ENCODE results near the gene ACKR3.

DNA sequence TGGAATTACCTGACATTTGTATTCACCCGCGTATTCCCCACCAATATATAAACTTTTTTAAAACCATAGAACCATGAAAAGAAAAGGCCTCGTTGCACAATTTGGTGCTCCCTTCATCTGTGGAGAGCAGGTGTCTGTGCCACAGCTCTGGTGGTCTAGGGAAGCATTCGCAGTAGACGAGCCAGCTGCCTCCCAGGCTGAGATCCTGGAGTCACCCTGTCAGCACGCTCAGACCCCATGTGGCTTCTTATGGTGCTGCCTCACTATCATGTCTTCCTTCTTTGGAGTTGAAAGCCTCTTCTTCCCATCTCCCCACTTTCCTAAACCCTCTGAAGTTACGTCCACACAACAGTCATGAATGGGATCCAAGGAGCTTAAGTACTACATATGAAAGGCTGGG, 38.4 kb upstream of the ACKR3 start:
- TF ChIP-seq, protein P1, sequence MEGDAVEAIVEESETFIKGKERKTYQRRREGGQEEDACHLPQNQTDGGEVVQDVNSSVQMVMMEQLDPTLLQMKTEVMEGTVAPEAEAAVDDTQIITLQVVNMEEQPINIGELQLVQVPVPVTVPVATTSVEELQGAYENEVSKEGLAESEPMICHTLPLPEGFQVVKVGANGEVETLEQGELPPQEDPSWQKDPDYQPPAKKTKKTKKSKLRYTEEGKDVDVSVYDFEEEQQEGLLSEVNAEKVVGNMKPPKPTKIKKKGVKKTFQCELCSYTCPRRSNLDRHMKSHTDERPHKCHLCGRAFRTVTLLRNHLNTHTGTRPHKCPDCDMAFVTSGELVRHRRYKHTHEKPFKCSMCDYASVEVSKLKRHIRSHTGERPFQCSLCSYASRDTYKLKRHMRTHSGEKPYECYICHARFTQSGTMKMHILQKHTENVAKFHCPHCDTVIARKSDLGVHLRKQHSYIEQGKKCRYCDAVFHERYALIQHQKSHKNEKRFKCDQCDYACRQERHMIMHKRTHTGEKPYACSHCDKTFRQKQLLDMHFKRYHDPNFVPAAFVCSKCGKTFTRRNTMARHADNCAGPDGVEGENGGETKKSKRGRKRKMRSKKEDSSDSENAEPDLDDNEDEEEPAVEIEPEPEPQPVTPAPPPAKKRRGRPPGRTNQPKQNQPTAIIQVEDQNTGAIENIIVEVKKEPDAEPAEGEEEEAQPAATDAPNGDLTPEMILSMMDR (conservative IDR thresholded peaks at IDR 0.05), result no peak
- no peak for TF ChIP-seq EZH2 (IDR thresholded peaks at IDR 0.05; ENCODE audit: low read depth)
